Keratinocyte (primary cell): ENCODE results near the gene MYMK. TPM values are rescaled to one million over a fixed set of nuclear protein-coding genes. Genes with fewer than 3 reads are reported as not detected.

Source experiments
- DNase-seq: peaks from one replicate; pipeline ENCODE4 v3.0.0-alpha.2; 2011; ENCODE audit warnings: low read depth, missing footprints, low spot score
- FAIRE-seq: peaks from 2 replicates; lab custom pipeline; 2011; peaks lifted over from hg19 to GRCh38; lab: Jason Lieb, UNC
- H2AFZ ChIP-seq: 2 replicates; pipeline ENCODE4 v1.6.0; 2012; ENCODE audit warnings: low read length, control low read depth, inconsistent platforms; ENCODE audit not compliant: control insufficient read depth
- H3K27ac ChIP-seq: 2 replicates; pipeline ENCODE4 v1.5.1; 2011; ENCODE audit warnings: low read length; ENCODE audit not compliant: control insufficient read depth, insufficient read depth
- H3K27me3 ChIP-seq: 3 replicates; pipeline ENCODE4 v1.6.0; 2011; ENCODE audit warnings: low read length; ENCODE audit not compliant: control insufficient read depth, insufficient read depth; ENCODE audit errors: extremely low read depth
- H3K36me3 ChIP-seq, 2 experiments: 2 replicates in 1 of 2; 3 replicates in 1 of 2; pipeline ENCODE4 v1.5.1; 2011; ENCODE audit warnings: low read length in 2 of 2, mild to moderate bottlenecking in 1 of 2; ENCODE audit not compliant: control insufficient read depth in 2 of 2, insufficient read depth in 2 of 2; ENCODE audit errors: extremely low read depth in 1 of 2
- H3K4me1 ChIP-seq: 3 replicates; pipeline ENCODE4 v1.5.1; 2011; ENCODE audit warnings: low read length; ENCODE audit not compliant: control insufficient read depth, insufficient read depth; ENCODE audit errors: extremely low read depth
- H3K4me2 ChIP-seq: 3 replicates; pipeline ENCODE4 v1.6.0; 2011; ENCODE audit warnings: low read depth, low read length; ENCODE audit not compliant: control insufficient read depth, insufficient read depth; ENCODE audit errors: extremely low read depth
- H3K4me3 ChIP-seq, 3 experiments: fragments of 200-600 bp in 1 of 3; sonication (generic) in 1 of 3; 2 replicates in 2 of 3; 3 replicates in 1 of 3; pipeline ENCODE4 v1.5.1; 2011 to 2016; ENCODE audit warnings: low read length in 3 of 3, mild to moderate bottlenecking in 3 of 3, control low read depth in 2 of 3, inconsistent platforms in 1 of 3, low read depth in 1 of 3, mixed read lengths in 1 of 3, mixed run types in 1 of 3, moderate library complexity in 1 of 3; ENCODE audit not compliant: control insufficient read depth in 2 of 3, insufficient read depth in 2 of 3; ENCODE audit errors: extremely low read depth in 1 of 3
- H3K79me2 ChIP-seq: 2 replicates; pipeline ENCODE4 v1.6.0; 2012; ENCODE audit warnings: low read length; ENCODE audit not compliant: control insufficient read depth, insufficient read depth
- H3K9ac ChIP-seq: 3 replicates; pipeline ENCODE4 v1.6.0; 2011; ENCODE audit warnings: low read length; ENCODE audit not compliant: control insufficient read depth, insufficient read depth; ENCODE audit errors: extremely low read depth
- H3K9me1 ChIP-seq: 3 replicates; pipeline ENCODE4 v1.6.0; 2011; ENCODE audit warnings: low read length; ENCODE audit not compliant: control insufficient read depth, insufficient read depth; ENCODE audit errors: extremely low read depth
- H3K9me3 ChIP-seq: 2 replicates; pipeline ENCODE4 v1.5.1; 2012; ENCODE audit warnings: low read depth, low read length; ENCODE audit not compliant: control insufficient read depth
- H4K20me1 ChIP-seq: 3 replicates; pipeline ENCODE4 v1.6.0; 2011; ENCODE audit warnings: low read length; ENCODE audit not compliant: control insufficient read depth, insufficient read depth; ENCODE audit errors: extremely low read depth
- CTCF ChIP-seq, 3 experiments: IDR thresholded peaks in 1 of 3; conservative IDR thresholded peaks in 1 of 3; optimal IDR thresholded peaks in 1 of 3; 2 replicates in 2 of 3; 3 replicates in 1 of 3; pipeline versions ENCODE3 to v1.5.1; 2011; ENCODE audit warnings: low read length in 3 of 3, mild to moderate bottlenecking in 3 of 3, moderate library complexity in 2 of 3, control low read depth in 1 of 3, inconsistent platforms in 1 of 3; ENCODE audit not compliant: insufficient read depth in 2 of 3; ENCODE audit errors: extremely low read depth in 1 of 3
- EZH2 ChIP-seq: IDR thresholded peaks from one replicate; pipeline ENCODE4 v1.6.1; 2012; ENCODE audit warnings: inconsistent platforms, mild to moderate bottlenecking, low read length, moderate library complexity
- dilution Hi-C: fragments of 300-500 bp; cut with MboI; formaldehyde crosslinking; loops from one replicate; pipeline ENCODE4 v1.7.0; 2020; ENCODE audit warnings: low sequenced_read_pairs; ENCODE audit not compliant: extremely low pct_ligation_motif_present
- polyA plus RNA-seq, 5 experiments: library from polyadenylated mRNA; depleted of rRNA in 3 of 5; stranded (reverse) in 3 of 5; stranded (forward) in 1 of 5; unstranded in 1 of 5; fragments of >200 nt; gene quantifications; 1 replicate in 1 of 5; 2 replicates in 3 of 5; 3 replicates in 1 of 5; pipeline versions ENCODE4 v1.2.1 to v1.2.3, GENCODE V29; 2011 to 2012; ENCODE audit warnings: missing spikeins in 2 of 5, low read depth in 1 of 5, low replicate concordance in 1 of 5

MYMK gene
- polyA plus RNA-seq, 1 donor (not counting 4 experiments of a cell fraction or from before 2014, with no cell fraction given): not detected

GRCh38 chr9:133571391-133571890, 46.7 kb upstream of the MYMK start:
- H3K36me3 ChIP-seq: no peaks in the 10 kb centered on the region
- dilution Hi-C loops: no loop called here
- H2AFZ ChIP-seq: no peak overlapping the region
- FAIRE-seq (no peak), DNase-seq (no peak)
- no peak overlapping the region for H3K9ac ChIP-seq
- no peaks in the 10 kb centered on the region for H4K20me1 ChIP-seq
- H3K4me3 ChIP-seq: no peak overlapping the region
- H3K27ac ChIP-seq: no peak overlapping the region
- H3K9me1 ChIP-seq: no peaks in the 10 kb centered on the region
- TF ChIP-seq CTCF (optimal IDR thresholded peaks at IDR 0.05 in 1 of 3, IDR thresholded peaks at IDR 0.05 in 1 of 3, conservative IDR thresholded peaks at IDR 0.05 in 1 of 3; ENCODE audit: extremely low read depth in 1 of 3, insufficient read depth in 2 of 3, low read length in 3 of 3) (no peak), EZH2 (no peak)
- peaks cover 13% of the 10 kb centered on the region for H3K27me3 ChIP-seq
- no peaks in the 10 kb centered on the region for H3K9me3 ChIP-seq
- no peaks in the 10 kb centered on the region for H3K79me2 ChIP-seq
- H3K4me2 ChIP-seq: no peak overlapping the region
- no peaks in the 10 kb centered on the region for H3K4me1 ChIP-seq

DNA sequence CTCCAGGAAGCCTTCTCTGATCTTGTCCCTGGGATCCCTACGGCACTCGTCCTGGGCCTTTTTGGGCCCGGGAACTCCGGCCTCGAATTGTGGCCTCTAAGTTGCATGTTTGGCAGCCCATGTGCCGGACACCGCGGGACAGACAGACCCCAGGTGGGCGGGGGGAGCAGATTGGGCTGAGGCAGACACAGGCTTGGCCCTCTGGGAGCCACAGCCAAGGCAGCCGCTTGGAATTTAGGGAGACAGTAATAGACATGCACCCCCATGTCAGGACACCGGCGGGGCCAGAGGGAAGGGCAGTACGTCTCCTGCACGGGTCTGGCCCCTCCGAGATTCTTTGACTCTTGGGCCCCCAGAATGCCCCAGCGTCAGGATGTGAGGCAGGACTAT, 45.9 kb upstream of the MYMK start:
- dilution Hi-C loops: no loop called here
- Histone ChIP-seq H3K27me3 (peaks cover 16% of the 10 kb centered on the region), H3K9ac (no peak overlapping the region), H3K27ac (no peak overlapping the region), H3K79me2 (no peaks in the 10 kb centered on the region), H3K36me3 (no peaks in the 10 kb centered on the region), H4K20me1 (no peaks in the 10 kb centered on the region), H3K4me2 (no peak overlapping the region), H3K9me3 (no peaks in the 10 kb centered on the region), H3K4me1 (no peaks in the 10 kb centered on the region), H3K4me3 (no peak overlapping the region), H2AFZ (no peak overlapping the region), H3K9me1 (no peaks in the 10 kb centered on the region)
- no peak for DNase-seq
- TF ChIP-seq EZH2 (no peak), CTCF (optimal IDR thresholded peaks at IDR 0.05 in 1 of 3, IDR thresholded peaks at IDR 0.05 in 1 of 3, conservative IDR thresholded peaks at IDR 0.05 in 1 of 3; ENCODE audit: extremely low read depth in 1 of 3, insufficient read depth in 2 of 3, low read length in 3 of 3) (no peak)
- no peak for FAIRE-seq
